HG03045 (cell line): ENCODE data around the gene PKNOX2.

ENCODE experiments used
- ATAC-seq: cut with Tn5 transposase; IDR thresholded peaks from one replicate; pipeline ENCODE4 v1.9.1; 2021; ENCODE audit warnings: mild to moderate bottlenecking, moderate library complexity; ENCODE audit not compliant: unreplicated experiment

The PKNOX2 gene

DNA sequence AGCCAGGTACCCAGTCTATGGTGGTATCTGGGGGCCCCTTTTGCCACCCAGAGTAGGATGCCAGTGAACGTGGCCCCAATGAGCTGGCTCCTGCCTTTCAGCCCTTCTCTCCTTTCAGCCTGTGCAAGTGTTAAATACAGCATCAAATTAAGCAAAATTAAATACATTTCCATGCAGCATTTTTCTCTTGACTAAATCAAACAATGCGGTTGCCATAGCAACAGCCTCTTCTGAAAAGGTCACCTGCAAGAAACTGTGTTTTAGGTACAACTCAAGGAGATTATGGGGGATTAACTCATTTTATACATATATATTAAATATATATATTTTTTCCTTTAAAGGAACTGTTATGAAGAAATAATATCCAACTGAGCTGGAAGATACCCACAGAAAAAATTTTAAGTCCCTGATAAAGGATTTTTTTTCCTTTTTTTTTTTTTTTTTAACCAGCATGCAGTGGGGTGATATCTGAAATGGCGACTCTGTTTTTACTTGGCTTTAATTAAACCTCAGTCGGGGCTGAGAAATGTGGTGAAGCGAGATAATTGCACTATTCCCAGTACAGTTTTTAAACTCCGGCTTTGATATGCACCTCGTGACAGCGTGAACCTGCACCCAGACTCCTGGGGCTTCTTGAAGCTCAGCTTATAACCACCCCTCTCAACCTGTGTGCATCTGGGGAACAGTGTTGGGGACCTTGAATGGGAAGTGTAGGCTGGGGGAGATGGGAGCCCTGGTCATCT lies 115.3 kb downstream of the PKNOX2 start:
- no peak for ATAC-seq

DNA sequence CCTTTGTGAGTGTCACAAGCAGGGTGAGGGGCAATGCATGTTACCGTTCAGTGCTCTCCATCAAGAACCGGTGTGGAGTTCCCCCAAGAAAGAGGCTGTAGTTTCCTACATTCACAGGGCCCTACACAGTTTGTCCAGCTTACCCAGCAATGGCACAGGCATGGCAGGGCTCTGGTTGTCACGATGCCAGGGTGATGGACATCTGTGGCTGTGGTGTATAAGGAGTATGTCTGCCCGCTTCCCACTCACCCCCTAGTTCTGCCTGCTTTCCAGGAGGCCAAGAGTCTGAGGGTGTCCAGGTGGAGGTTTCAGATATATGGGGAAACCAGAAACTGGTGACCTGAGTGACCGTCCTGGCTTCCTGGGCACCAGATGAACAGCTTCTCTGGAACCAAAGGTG lies 116.1 kb downstream of the PKNOX2 start:
- no peak for ATAC-seq

DNA sequence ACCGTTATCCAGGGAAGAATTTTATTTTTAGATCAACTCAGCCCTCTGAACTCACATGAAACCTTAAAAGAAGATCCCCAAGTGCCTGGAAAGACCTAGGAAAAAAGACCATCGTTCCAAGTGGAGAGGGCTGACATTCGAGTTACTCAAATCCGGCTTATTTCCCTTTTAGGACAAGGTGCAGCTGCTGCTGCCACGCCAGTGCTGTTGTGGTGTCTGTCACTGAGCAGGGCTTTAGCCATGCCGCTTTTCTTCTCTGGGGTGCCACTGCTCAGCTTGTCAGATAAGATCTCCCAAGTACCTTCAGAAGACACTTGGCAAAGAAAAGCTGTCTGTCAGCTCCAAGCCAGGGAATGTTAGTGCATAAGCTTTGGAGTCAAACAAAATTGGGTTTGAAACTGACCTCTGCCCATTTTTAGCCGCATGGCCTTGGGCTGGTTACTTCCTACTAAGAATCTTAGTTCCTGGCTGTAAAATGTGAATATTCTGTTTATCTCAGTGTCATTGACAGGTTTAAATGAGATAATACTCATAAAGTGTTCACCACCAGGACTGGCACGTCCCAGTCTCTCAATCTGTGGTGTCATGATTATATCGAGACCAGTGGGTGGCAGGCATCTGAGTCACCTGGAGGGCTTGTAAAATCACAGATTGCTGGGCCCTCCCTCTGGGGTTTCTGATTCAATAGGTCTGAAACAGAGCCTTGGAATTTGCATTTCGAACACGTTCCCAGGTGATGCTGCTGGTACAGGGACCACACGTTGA lies 117.5 kb downstream of the PKNOX2 start:
- ATAC-seq: no peak

DNA sequence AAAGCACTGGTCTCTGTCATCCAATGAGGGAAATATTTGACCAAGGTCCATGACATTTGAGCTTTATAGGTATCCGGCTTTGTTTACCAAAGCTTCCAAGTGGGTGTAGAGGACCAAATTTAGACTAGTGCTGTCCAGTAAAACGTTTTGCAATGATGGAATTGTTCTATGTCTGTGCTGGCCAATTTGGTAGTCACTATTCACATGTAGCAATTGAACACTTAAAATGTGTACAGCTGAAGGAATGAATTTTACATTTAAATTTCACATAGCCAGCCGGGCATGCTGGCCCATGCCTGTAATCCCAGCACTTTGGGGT lies 118.0 kb downstream of the PKNOX2 start:
- ATAC-seq: no peak

DNA sequence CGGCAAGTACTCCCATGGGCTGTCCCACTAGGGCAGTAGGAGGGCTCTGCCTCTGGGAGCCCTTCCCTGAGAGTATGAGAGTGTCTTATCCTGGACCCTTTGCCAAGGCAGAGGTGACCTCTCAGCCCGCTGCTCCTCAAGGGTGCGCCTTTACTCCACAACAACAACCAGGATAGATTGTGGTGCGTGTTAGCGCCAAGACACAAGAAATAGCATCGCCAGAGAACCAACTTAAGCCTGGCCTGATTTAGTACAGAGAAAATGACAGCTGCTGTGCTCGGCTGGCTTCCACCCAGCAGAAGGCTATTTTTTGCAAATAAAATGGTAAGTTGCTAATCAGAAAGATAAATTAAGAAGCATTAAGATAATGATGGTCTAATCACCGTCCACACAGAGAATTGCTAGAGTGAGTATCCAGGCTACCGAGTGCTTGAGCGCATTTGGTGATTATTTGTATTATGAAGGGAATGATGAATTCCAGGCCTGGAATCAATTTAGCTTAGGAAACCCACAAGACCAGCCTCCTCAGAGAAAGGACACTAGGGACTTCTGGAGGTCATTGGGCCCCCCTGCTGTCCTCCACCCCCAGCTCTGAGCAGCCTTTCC lies 119.8 kb downstream of the PKNOX2 start:
- no peak for ATAC-seq

DNA sequence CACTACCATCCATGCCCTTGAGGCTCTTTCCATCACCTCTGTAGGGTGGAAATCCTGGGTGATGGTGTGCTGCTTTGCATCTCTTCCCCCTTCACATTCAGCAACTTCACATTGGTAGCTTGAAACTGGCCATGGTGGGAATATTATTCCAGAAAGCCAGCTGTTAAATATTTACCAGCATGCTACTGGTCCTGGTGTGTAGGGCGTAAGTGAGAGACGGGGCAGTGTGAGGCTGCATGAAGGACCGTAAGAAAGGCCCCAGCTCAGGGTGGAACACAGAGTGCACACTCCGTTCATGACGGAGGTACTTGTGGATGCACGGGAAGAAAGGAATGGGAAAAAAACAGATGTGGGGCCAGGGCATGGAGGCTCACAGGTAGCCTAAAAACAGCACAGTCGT lies 121.3 kb downstream of the PKNOX2 start:
- no peak for ATAC-seq

DNA sequence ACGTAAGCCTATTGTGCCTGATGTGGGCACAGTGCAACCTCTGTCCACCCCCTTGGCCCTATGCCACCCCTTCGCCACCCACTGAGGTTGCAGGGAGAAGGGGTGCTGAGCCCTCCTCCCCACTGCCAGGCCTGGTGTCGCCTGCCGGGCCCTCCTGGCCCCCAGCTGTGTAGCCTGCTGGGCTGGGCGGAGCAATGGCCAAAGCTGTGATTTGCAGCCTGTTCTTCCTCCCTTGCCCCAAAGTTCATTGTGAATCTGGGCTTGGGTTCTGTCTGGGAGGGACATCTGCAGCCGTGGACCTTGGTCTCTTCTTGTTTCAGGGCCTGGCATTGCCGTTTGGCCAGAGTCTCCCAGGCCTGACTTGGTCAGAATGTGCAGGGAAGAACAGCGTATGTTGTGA lies 121.9 kb downstream of the PKNOX2 start:
- ATAC-seq: no peak

DNA sequence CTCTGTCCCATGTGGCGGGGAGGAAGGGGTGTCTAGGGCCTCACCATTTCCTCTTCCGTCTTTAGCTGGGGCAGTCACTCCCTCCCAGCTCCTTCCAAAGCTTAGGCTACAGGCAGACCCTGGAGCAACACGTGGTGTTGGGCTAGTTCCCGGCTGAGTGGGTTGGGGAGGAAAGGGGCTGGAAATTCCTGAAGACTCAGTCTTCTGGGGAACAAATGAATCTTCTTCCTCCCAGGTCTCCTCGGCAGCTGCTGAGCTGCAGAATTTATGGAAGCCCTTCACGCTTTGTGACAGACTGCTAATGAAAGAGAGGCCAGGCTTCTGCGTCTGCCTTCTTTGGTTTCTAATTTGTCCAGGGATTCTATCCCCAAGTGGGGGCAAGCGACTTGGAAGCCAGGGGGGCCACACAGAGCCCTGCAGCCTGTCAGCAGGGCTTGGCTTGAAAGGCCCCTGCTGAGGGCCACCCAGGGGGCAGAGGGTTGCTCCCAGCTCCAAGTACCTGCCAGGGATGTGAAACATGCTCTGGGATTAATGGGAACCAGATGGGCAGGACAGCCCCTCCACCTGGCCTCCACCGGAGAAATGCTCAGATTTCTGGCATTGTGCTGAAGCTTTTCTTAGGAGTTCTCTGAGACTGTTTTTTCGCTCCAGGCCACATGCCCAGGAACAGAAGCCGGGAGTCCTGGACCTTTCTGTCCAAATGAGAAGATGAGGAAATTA lies 123.1 kb downstream of the PKNOX2 start:
- no peak for ATAC-seq

DNA sequence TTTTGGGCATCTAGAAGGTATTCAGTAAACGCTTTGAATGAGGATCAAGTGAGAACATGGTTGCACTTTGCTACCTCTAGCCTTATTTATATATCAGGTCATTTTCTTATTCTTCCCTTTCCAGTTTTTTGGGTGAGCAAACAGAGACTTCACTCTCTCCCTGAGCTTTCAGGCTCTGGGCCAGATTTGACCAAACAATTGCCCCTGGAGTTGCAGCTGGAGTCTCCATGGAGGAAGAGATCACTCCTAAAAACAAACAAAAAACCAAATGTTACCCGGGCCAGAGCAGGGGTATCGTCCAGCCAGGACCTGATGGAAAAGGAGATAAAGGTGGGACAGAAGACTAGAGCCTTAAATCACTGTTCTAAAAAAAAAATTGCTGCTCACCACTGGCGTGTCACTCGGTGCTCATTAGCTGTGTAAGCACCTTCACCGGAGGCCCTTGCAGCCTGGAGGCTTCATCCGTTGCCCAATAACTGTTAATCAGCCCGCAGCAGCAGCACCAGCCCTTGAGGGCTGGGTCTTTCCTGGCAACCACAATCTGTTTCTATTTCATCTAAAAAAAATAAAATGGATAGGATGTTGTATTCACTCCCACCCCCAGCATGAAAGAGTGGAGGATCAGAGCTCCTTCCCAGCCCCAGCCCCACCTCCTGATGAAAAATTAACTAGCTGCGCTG lies 125.0 kb downstream of the PKNOX2 start:
- no peak for ATAC-seq

DNA sequence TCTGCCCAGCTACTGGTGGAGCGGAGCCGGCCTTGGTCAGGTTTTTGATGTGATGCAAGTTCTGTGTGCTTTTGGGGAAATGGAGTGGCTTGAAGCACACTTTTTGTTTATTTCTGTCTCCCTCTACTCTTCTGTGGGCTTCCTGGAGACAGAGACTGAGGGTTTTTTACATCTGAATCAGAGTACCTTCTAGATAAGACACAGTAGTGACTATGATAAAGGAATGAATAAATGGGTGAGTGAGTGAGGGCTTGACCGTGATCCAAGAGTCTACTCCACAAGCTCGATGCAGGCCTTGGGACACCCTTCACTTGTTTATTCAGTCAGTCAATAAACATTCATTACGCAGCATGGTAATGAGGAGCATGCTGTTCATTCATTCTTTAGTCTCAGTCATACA lies 125.7 kb downstream of the PKNOX2 start:
- ATAC-seq: no peak

DNA sequence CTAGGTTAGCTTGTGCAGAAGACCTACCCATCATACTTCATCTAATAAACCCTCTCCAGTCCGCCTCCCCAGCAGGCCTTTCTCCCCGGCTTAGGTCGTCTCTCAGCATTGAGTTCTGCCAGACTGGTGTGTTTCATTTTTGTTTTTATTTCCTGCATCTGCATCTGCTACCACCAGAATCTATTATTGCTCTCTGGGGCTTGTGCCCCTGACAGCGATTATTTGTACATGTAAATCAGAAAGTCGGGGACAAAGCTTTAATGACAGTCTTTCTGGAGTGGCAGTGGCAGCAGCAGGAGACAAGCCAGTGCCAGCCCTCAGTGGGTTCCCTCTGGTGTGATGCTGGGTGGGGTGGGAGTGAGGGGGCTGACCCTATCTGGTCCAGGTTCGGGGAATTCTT lies 127.5 kb downstream of the PKNOX2 start:
- ATAC-seq: no peak

DNA sequence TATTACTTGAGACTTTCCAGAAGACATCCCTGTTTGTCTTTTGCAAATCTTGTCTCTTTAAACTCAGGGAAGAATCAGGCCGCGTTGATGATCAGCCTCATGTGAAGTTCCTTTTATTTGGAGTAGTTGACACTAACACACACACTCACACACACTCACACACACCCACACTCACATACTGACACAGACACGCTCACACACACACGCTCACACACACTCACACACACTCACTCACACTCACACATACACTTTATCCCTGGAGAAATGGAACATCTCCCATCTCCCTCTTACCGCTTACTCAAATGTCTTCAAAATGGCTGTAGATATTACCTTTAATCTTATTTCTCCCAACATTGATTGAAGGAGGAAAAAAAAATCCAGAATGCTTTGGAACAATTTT lies 129.0 kb downstream of the PKNOX2 start:
- ATAC-seq: no peak

DNA sequence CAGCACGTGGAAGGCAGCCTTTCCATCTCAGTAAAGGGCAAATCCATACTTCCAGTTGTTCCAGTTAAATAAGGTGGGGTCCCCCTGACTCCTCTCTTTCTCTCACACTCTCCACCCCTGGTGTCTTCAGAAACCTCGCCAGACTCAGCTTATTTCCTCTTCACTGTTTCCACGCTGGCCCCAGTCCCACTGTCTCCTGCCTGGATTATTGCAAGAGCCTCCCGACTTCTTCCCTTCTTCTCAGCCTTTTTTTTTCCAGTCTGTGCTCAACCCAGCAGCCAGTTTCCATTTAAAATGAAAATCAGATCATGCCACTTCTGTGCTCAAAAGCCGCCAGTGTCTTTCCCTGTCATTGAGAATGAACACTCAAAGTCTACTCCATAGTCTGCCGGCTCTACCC lies 131.4 kb downstream of the PKNOX2 start:
- no peak for ATAC-seq

DNA sequence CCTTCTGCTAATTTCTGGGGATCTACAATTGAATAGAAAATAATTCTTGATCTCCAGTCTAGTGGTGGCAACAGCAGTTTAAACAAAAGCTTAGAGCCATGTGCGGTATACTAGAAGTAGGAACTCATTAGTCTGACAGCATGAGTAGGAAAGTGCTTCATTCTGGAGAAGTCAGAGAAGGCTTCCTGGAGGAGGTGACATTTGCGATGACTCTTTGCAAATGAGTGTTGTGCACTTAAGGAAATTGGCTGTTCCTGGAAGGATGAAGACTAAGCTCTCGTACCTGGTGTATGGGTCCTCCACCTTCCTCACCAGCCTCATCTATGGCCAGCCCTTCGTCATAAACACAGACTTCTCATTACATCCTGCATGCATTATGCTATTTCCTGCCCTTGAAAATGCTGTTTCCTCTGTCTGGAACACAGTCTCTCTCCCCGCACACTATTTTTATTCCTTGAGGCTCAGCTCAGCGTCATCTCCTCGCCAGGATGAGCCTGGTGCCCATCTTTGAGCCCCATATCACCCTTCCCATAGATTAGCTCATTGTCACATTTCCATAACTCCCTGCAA lies 132.9 kb downstream of the PKNOX2 start:
- no peak for ATAC-seq

DNA sequence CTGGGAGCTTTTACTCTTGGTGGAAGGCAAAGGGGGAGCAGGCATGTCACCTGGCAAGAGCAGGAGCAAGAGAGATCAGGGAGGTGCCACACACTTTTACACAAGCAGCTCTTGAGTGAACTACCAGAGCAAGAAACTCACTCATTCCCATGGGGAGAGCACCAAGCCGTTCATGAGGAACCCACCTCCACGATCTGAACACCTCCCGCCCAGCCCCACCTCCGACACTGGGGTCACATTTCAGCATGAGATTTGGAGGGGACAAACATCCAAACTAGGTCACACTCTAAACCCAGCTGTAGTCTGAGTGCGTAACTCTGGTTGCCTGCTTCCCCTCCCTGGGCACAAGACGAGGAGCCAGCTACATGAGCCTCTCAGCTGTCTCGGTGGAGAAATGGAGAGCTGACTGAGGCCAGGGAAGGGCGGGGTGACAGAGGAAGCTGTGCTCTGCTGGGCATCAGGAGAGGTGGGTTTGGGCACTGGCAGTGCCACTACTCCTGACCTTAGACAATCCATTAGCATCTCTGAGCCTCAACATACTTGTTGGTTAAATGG lies 134.6 kb downstream of the PKNOX2 start:
- no peak for ATAC-seq

DNA sequence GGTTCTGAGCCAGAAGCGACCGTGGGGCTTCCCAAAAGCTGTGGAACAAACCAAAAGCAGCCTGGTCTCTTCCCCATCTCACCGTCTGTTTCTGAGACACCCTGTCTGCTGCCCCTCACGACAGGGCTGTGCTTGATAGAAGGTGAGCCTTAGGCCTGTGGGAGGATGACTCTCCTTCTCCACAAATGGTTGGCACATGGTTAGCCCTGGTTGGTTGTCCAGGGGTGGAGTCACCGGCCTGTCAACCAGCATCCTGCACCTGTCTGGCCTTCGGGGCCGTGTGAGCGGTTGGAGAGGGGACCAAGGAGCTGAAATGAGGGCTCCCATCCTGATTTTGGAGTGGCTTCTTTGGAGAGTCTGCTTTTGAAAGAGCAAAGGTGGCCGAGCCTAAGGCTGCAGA lies 135.3 kb downstream of the PKNOX2 start:
- no peak for ATAC-seq

DNA sequence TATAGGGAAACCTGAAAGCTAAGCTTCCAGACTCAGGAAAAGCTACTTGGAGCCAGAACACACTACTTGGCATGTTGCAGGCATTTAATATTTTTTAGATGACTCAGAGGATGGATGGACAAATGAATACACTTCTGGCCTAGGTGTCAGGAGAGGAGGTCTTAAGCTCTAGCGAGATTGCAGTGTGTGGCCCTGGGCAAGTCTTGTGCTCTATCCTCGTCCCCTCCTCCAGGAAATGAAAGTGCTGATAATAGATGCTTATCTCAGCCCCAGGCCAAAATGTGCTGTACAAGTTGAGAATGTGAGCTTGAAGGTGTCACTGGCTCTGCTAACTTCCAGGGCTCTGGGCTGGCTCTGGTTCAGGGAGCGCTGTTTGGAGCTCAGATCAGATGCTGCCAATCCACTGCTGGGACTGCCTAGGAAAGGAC lies 136.3 kb downstream of the PKNOX2 start:
- ATAC-seq: no peak

DNA sequence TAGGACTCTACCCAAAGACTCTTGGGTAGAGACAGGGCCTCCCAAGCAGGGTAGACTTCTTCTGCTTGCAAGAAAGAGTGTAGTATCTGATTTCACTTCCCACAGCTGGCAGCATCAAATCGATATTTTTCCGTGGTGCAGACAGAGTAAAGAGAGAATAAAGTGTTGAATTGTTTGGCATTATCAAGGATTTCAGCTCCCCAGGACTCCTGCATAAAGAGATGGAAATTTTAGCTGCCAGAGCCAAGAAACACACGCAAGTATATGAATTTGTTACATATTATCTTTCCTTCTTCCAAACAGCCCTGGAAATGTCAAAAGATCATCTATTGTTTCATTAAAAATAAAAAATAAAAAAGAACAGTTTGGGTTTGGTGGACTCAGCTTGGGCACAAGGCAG lies 136.8 kb downstream of the PKNOX2 start:
- ATAC-seq: no peak

DNA sequence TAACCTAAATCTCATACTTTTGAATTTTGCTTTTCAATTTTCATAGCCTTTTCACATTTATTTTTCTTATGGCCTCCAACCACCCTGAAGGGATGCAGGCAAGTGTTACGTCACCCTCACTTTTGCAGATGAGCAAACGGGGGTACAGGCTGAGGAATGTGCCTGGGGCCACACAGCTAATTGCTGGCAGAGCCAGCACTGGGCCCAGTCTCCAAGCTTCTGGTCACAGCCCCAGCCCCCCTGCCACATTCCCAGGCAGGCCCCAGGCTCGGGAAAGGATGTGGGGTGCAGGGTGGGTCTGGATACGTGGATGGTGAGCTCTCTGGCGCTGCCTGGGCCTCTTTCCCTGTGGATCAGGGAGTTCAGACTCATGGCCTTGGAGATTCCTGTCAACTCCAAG lies 138.6 kb downstream of the PKNOX2 start:
- ATAC-seq: no peak

DNA sequence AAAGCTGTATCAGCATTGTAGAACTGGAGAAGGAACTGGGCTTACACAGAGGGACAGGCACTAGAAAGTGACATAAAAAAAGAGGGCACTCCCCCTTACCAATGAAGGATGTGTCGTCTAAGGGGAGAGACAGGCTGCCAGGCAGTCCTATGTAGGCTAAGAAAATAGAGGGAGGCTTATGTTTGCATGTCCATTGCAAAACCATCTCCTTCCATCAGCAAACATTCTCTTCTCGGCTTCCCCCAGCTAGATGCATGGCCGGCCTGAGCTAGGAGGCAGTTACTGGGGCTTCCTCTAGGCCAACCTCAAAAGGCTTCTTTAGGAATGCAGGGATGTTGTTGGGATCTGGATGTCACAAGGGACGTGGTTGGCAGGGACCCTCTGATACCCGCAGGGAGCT lies 139.1 kb downstream of the PKNOX2 start:
- ATAC-seq: no peak
